ENCODE data around the gene SLC25A31.

SLC25A31 gene

DNA sequence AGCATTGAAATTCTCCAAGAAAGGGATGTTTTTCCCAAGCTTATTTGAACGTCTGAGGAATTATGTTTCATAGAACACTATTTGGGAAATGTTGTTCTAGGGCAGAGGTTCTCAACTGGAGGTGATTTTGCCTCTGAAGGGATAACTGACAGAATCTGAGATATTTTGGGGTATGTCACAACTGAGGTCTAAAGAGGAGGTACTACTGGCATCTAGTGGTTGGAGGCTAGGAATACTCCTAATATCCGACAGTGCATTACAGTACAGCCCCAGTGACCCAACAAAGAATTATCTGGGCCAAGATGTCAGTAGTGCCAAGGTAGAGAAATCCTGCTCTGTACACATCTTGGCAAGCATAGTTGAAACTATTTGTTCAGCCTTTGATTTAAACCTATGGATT is 58.3 kb downstream of the SLC25A31 start:
- Histone ChIP-seq H3K27me3 (replicated peaks; ENCODE audit: control insufficient read depth, insufficient read depth, low read length, poor library complexity, severe bottlenecking) (peaks cover 4% of the 10 kb centered on the region), H3K36me3 (ENCODE audit: control insufficient read depth, insufficient read depth, low read length) (no peaks in the 10 kb centered on the region), H3K9me3 (ENCODE audit: control insufficient read depth, low read length) (no peaks in the 10 kb centered on the region), H3K4me1 (ENCODE audit: control insufficient read depth, insufficient read depth, low read length, poor library complexity, severe bottlenecking) (no peaks in the 10 kb centered on the region), H3K27ac (ENCODE audit: insufficient read depth, low read length, poor library complexity, severe bottlenecking) (no peak overlapping the region), H3K4me3 (ENCODE audit: insufficient read depth, low read depth, low read length, poor library complexity, severe bottlenecking) (no peak overlapping the region)
- no peak for DNase-seq

DNA sequence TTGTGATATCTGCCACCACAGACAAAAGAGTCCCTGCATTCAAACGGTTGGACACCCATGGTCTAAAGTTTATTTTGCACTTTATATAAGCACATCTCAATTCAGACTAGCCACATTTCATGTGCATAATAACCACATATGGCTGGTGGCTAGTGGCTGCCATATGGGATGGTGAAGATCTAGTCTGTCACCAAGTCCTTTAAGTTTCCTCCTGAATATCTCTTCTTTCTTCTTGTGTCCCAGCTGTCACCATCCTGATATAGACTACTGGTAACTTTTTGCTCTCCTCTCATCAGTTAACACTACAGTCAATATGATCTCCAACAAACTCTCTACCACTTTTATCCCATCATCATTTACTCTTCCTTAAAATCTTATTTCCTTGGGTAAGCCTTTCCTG is 61.2 kb downstream of the SLC25A31 start:
- no peak for DNase-seq
- Histone ChIP-seq H3K27me3 (replicated peaks; ENCODE audit: control insufficient read depth, insufficient read depth, low read length, poor library complexity, severe bottlenecking) (peaks cover 4% of the 10 kb centered on the region), H3K36me3 (ENCODE audit: control insufficient read depth, insufficient read depth, low read length) (no peaks in the 10 kb centered on the region), H3K27ac (ENCODE audit: insufficient read depth, low read length, poor library complexity, severe bottlenecking) (no peak overlapping the region), H3K4me1 (ENCODE audit: control insufficient read depth, insufficient read depth, low read length, poor library complexity, severe bottlenecking) (no peaks in the 10 kb centered on the region), H3K4me3 (ENCODE audit: insufficient read depth, low read depth, low read length, poor library complexity, severe bottlenecking) (no peak overlapping the region), H3K9me3 (ENCODE audit: control insufficient read depth, low read length) (no peaks in the 10 kb centered on the region)

DNA sequence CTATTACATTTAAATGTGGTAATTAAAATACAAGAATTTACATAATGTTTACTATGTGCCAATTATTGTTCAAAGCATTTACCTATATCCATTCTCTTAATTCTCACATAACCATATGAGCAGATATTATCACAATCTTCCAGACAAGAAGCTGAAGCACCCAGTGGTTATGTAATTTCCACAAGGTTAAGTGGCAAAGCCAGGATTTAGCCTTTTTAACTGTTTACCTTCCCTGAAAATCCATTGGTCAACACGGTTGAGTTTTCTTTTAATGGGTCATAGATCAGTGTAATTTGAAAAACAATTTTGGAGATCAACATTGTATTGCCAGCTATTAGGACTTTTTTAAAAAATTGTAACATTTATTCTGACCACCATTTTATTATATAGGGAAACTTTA is 63.3 kb downstream of the SLC25A31 start:
- no peaks in the 10 kb centered on the region for H3K4me1 ChIP-seq (ENCODE audit: control insufficient read depth, insufficient read depth, low read length, poor library complexity, severe bottlenecking)
- H3K9me3 ChIP-seq (ENCODE audit: control insufficient read depth, low read length), result no peaks in the 10 kb centered on the region
- peaks cover 4% of the 10 kb centered on the region for H3K27me3 ChIP-seq (replicated peaks; ENCODE audit: control insufficient read depth, insufficient read depth, low read length, poor library complexity, severe bottlenecking)
- DNase-seq, result no peak
- no peaks in the 10 kb centered on the region for H3K36me3 ChIP-seq (ENCODE audit: control insufficient read depth, insufficient read depth, low read length)
- no peak overlapping the region for H3K27ac ChIP-seq (ENCODE audit: insufficient read depth, low read length, poor library complexity, severe bottlenecking)
- H3K4me3 ChIP-seq (ENCODE audit: insufficient read depth, low read depth, low read length, poor library complexity, severe bottlenecking), result no peak overlapping the region

DNA sequence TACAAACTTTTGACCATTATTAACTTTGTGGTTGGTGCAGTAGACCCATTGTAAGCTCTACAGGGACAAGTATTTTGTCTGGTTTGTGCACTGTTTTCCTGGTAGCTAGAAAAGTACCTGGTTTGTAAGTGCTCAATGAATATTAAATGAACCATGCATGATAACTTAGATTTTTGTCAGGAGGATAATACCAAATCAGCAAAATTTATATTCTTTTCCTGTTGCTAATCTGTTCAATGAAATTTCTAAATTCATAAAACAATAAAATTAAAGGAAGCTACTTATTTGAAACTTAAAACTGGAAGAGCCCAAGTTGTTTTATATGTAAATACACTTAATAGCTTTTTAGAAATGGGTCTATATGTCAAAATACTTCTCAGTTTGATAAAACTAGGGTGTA is 69.5 kb downstream of the SLC25A31 start:
- no peak for DNase-seq
- Histone ChIP-seq H3K27me3 (replicated peaks; ENCODE audit: control insufficient read depth, insufficient read depth, low read length, poor library complexity, severe bottlenecking) (no peaks in the 10 kb centered on the region), H3K4me1 (ENCODE audit: control insufficient read depth, insufficient read depth, low read length, poor library complexity, severe bottlenecking) (no peaks in the 10 kb centered on the region), H3K27ac (ENCODE audit: insufficient read depth, low read length, poor library complexity, severe bottlenecking) (no peak overlapping the region), H3K9me3 (ENCODE audit: control insufficient read depth, low read length) (no peaks in the 10 kb centered on the region), H3K36me3 (ENCODE audit: control insufficient read depth, insufficient read depth, low read length) (no peaks in the 10 kb centered on the region), H3K4me3 (ENCODE audit: insufficient read depth, low read depth, low read length, poor library complexity, severe bottlenecking) (no peak overlapping the region)

DNA sequence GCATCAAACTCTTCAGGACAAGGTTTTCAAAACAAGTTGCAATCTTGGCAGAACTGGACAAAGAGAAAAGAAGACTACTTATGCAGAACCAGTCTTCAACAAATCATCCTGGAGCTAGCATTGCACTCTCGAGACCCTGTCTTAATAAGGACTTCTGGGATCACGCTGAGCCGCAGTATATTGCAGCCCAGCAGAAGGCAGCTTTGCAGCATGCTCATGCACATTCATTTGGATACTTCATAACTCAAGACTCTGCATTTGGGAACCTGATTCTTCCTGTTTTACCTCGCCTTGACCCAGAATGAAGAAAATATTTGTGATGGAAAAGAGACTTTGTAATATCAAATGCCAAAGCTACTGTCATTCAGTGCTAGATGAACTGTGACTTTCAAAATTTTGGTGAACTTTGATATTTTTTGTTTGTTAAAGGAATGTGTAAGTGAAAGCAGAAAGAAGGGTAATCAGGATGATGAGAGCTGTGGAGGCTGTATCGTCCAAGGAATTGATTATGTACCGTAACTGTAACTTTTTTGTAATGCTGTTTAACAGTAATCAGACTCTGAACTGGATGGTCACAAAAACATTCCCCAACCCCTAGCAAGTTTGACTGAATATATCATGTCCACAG is 79.1 kb downstream of the SLC25A31 start:
- no peak overlapping the region for H3K4me3 ChIP-seq (ENCODE audit: insufficient read depth, low read depth, low read length, poor library complexity, severe bottlenecking)
- no peaks in the 10 kb centered on the region for H3K36me3 ChIP-seq (ENCODE audit: control insufficient read depth, insufficient read depth, low read length)
- DNase-seq, result no peak
- H3K9me3 ChIP-seq (ENCODE audit: control insufficient read depth, low read length), result no peaks in the 10 kb centered on the region
- H3K27ac ChIP-seq (ENCODE audit: insufficient read depth, low read length, poor library complexity, severe bottlenecking), result no peak overlapping the region
- peaks cover 5% of the 10 kb centered on the region for H3K27me3 ChIP-seq (replicated peaks; ENCODE audit: control insufficient read depth, insufficient read depth, low read length, poor library complexity, severe bottlenecking)
- H3K4me1 ChIP-seq (ENCODE audit: control insufficient read depth, insufficient read depth, low read length, poor library complexity, severe bottlenecking), result no peaks in the 10 kb centered on the region

DNA sequence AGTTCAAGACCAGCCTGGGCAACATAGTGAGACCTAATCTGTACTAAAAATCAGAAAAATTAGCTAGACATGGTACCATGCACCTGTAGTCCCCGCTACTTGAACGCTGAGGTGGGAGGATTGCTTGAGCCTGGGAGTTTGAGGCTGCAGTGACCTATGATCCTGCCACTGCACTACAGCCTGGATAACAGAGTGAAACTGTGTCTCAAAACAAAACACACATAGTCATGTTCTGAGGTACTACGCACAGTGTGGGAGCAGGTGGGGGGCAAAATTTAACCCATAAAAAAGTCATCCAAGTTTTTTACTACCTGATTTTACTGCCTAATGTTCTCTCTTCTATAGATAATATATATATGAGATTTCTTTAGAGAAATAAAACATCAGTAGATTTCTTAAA is 80.4 kb downstream of the SLC25A31 start:
- Histone ChIP-seq H3K27ac (ENCODE audit: insufficient read depth, low read length, poor library complexity, severe bottlenecking) (no peak overlapping the region), H3K27me3 (replicated peaks; ENCODE audit: control insufficient read depth, insufficient read depth, low read length, poor library complexity, severe bottlenecking) (peaks cover 2% of the 10 kb centered on the region), H3K4me1 (ENCODE audit: control insufficient read depth, insufficient read depth, low read length, poor library complexity, severe bottlenecking) (no peaks in the 10 kb centered on the region), H3K4me3 (ENCODE audit: insufficient read depth, low read depth, low read length, poor library complexity, severe bottlenecking) (no peak overlapping the region), H3K9me3 (ENCODE audit: control insufficient read depth, low read length) (no peaks in the 10 kb centered on the region), H3K36me3 (ENCODE audit: control insufficient read depth, insufficient read depth, low read length) (no peaks in the 10 kb centered on the region)
- DNase-seq, result no peak

DNA sequence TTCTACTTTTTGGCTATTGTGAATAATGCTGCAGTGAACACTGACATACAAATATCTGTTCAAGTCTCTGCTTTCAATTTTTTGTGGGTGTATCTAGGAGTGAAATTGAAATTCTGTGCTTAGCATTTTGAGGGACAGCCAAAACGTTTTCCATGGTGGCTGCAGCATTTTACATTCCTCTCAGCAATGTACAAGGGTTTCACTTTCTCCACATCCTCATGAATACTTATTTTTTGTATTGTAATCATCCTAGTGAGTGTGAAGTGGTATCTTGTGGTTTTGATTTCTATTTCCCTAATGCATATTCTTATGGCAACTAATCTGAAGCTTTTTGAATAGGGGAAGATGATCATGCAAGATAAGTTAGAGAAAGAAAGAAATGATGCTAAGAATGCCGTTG is 92.2 kb downstream of the SLC25A31 start:
- H3K4me1 ChIP-seq (ENCODE audit: control insufficient read depth, insufficient read depth, low read length, poor library complexity, severe bottlenecking), result no peaks in the 10 kb centered on the region
- H3K4me3 ChIP-seq (ENCODE audit: insufficient read depth, low read depth, low read length, poor library complexity, severe bottlenecking), result no peak overlapping the region
- H3K27ac ChIP-seq (ENCODE audit: insufficient read depth, low read length, poor library complexity, severe bottlenecking), result no peak overlapping the region
- H3K27me3 ChIP-seq (replicated peaks; ENCODE audit: control insufficient read depth, insufficient read depth, low read length, poor library complexity, severe bottlenecking), result no peaks in the 10 kb centered on the region
- no peaks in the 10 kb centered on the region for H3K9me3 ChIP-seq (ENCODE audit: control insufficient read depth, low read length)
- no peak for DNase-seq
- H3K36me3 ChIP-seq (ENCODE audit: control insufficient read depth, insufficient read depth, low read length), result no peaks in the 10 kb centered on the region

Data from effector memory CD4-positive, alpha-beta T cell (primary cell).